K562 (cell line): ENCODE data around the gene MMP2.

Source experiments
- ARHGAP35 ChIP-seq: fragments of 450-650 bp; IDR thresholded peaks from 2 replicates; pipeline ENCODE4 v1.6.1; 2018; ENCODE audit not compliant: partially characterized antibody
- BRF2 ChIP-seq: IDR thresholded peaks from 3 replicates; pipeline ENCODE4 v1.6.1; 2011; ENCODE audit warnings: borderline replicate concordance, mild to moderate bottlenecking; ENCODE audit not compliant: insufficient read length, insufficient read depth
- FOXM1 ChIP-seq, 2 experiments: fragments of 450-650 bp in 1 of 2; sonication (generic) in 1 of 2; formaldehyde crosslinking in 1 of 2; IDR thresholded peaks; 2 replicates each; pipeline versions ENCODE4 v1.6.1 to v1.9.0; 2017 to 2022; ENCODE audit warnings: low read depth in 2 of 2, mild to moderate bottlenecking in 2 of 2, missing genetic modification reagents in 1 of 2, moderate library complexity in 1 of 2
- OTX1 ChIP-seq: fragments of 450-650 bp; formaldehyde crosslinking; IDR thresholded peaks from 2 replicates; pipeline ENCODE4 v1.4.0; 2022; ENCODE audit warnings: mild to moderate bottlenecking
- POLR2AphosphoS5 ChIP-seq: IDR thresholded peaks from 2 replicates; pipeline ENCODE4 v1.6.1; 2011; ENCODE audit warnings: mild to moderate bottlenecking, low read depth, low read length, moderate library complexity; ENCODE audit not compliant: control insufficient read depth, insufficient read depth
- RFX5 ChIP-seq: IDR thresholded peaks from 2 replicates; pipeline ENCODE4 v1.6.1; 2011; ENCODE audit warnings: low read depth, mild to moderate bottlenecking, improper control_type of control experiment, low read length
- SMC3 ChIP-seq: conservative IDR thresholded peaks from 2 replicates; pipeline ENCODE4 v1.6.1; 2011; ENCODE audit warnings: low read depth, low read length, improper control_type of control experiment; ENCODE audit not compliant: insufficient read depth
- TAF15 ChIP-seq: fragments of 200-400 bp; formaldehyde crosslinking; IDR thresholded peaks from 2 replicates; pipeline ENCODE4 v1.6.1; 2017; ENCODE audit warnings: mild to moderate bottlenecking, low read depth, low read length, moderate library complexity
- ZBTB26 ChIP-seq: fragments of 450-650 bp; formaldehyde crosslinking; IDR thresholded peaks from 2 replicates; pipeline ENCODE4 v1.4.0; 2022; ENCODE audit warnings: missing genetic modification characterization
- ZBTB33 ChIP-seq: sonication (generic); formaldehyde crosslinking; IDR thresholded peaks from 2 replicates; pipeline ENCODE4 v1.8.1; 2023; ENCODE audit warnings: mild to moderate bottlenecking, missing genetic modification reagents
- ZKSCAN3 ChIP-seq: fragments of 250-450 bp; sonication (Bioruptor Pico); IDR thresholded peaks from 2 replicates; pipeline ENCODE4 v1.4.0; 2020
- TF ChIP-seq, protein P1 (sequence below), 3 experiments: IDR thresholded peaks in 2 of 3; conservative IDR thresholded peaks in 1 of 3; 2 replicates each; pipeline ENCODE4 v1.5.1; 2011 to 2012; ENCODE audit warnings: low read length in 3 of 3, mild to moderate bottlenecking in 3 of 3, control low read depth in 2 of 3, improper control_type of control experiment in 1 of 3, inconsistent platforms in 1 of 3, low read depth in 1 of 3, mixed read lengths in 1 of 3, moderate library complexity in 1 of 3; ENCODE audit not compliant: insufficient read depth in 2 of 3
- TF ChIP-seq, protein P2 (sequence below): sonication (generic); formaldehyde crosslinking; IDR thresholded peaks from 2 replicates; pipeline ENCODE4 v1.8.1; 2023; ENCODE audit warnings: mild to moderate bottlenecking, missing genetic modification reagents, moderate library complexity

- TF ChIP-seq TAF15 (no peak), RFX5 (no peak), OTX1 (CRISPR knock-in tag) (no peak), ZBTB33 (CRISPR knock-in tag) (no peak), ARHGAP35 (no peak), FOXM1 (IDR thresholded peaks at IDR 0.05; ENCODE audit: low read depth) (no peak), FOXM1 (CRISPR knock-in tag; IDR thresholded peaks at IDR 0.05; ENCODE audit: low read depth) (no peak), ZKSCAN3 (CRISPR knock-in tag) (no peak), ZBTB26 (no peak), POLR2AphosphoS5 (no peak), SMC3 (no peak), BRF2 (no peak)
- TF ChIP-seq, protein P1, sequence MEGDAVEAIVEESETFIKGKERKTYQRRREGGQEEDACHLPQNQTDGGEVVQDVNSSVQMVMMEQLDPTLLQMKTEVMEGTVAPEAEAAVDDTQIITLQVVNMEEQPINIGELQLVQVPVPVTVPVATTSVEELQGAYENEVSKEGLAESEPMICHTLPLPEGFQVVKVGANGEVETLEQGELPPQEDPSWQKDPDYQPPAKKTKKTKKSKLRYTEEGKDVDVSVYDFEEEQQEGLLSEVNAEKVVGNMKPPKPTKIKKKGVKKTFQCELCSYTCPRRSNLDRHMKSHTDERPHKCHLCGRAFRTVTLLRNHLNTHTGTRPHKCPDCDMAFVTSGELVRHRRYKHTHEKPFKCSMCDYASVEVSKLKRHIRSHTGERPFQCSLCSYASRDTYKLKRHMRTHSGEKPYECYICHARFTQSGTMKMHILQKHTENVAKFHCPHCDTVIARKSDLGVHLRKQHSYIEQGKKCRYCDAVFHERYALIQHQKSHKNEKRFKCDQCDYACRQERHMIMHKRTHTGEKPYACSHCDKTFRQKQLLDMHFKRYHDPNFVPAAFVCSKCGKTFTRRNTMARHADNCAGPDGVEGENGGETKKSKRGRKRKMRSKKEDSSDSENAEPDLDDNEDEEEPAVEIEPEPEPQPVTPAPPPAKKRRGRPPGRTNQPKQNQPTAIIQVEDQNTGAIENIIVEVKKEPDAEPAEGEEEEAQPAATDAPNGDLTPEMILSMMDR (IDR thresholded peaks at IDR 0.05 in 2 of 3, conservative IDR thresholded peaks at IDR 0.05 in 1 of 3; ENCODE audit: insufficient read depth in 2 of 3, low read depth in 1 of 3, low read length in 3 of 3), result no peak
- TF ChIP-seq, protein P2, sequence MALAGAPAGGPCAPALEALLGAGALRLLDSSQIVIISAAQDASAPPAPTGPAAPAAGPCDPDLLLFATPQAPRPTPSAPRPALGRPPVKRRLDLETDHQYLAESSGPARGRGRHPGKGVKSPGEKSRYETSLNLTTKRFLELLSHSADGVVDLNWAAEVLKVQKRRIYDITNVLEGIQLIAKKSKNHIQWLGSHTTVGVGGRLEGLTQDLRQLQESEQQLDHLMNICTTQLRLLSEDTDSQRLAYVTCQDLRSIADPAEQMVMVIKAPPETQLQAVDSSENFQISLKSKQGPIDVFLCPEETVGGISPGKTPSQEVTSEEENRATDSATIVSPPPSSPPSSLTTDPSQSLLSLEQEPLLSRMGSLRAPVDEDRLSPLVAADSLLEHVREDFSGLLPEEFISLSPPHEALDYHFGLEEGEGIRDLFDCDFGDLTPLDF (CRISPR knock-in tag), result no peak
Observed at GRCh38 chr16:55434000-55434399, 45.0 kb upstream of the MMP2 start.
